Thymus (tissue), 11 donors: ENCODE results near the gene SLC31A1. TPM values are rescaled to one million over a fixed set of nuclear protein-coding genes. Genes with fewer than 3 reads are reported as not detected.

Source experiments
- DNase-seq, 9 donors: peaks; one replicate each; pipeline ENCODE4 v3.0.0-alpha.2; 2013; ENCODE audit warnings: low spot score in 9 of 9, low read depth in 6 of 9, missing footprints in 1 of 9
- H3K27ac ChIP-seq, 2 donors: one replicate each; pipeline ENCODE4 v1.5.1; 2013; ENCODE audit warnings: control low read depth in 1 of 2, low read depth in 1 of 2, low read length in 1 of 2, mild to moderate bottlenecking in 1 of 2, moderate library complexity in 1 of 2
- H3K27me3 ChIP-seq, 2 donors: one replicate each; pipeline ENCODE4 v1.5.1; 2013; ENCODE audit warnings: low read length in 1 of 2; ENCODE audit not compliant: control insufficient read depth in 2 of 2, insufficient read depth in 1 of 2
- H3K36me3 ChIP-seq, 2 donors: one replicate each; pipeline ENCODE4 v1.5.1; 2013; ENCODE audit warnings: low read length in 1 of 2, mild to moderate bottlenecking in 1 of 2, moderate library complexity in 1 of 2; ENCODE audit not compliant: control insufficient read depth in 2 of 2, insufficient read depth in 2 of 2
- H3K4me1 ChIP-seq, 2 donors: one replicate each; pipeline ENCODE4 v1.5.1; 2013; ENCODE audit warnings: low read length in 2 of 2; ENCODE audit not compliant: control insufficient read depth in 2 of 2, insufficient read depth in 2 of 2
- H3K4me3 ChIP-seq, 2 donors: one replicate each; pipeline ENCODE4 v1.5.1; 2013; ENCODE audit warnings: low read length in 2 of 2, control low read depth in 1 of 2, mild to moderate bottlenecking in 1 of 2
- H3K9me3 ChIP-seq, 2 donors: one replicate each; pipeline ENCODE4 v1.5.1; 2013; ENCODE audit warnings: low read length in 1 of 2, mild to moderate bottlenecking in 1 of 2; ENCODE audit not compliant: control insufficient read depth in 2 of 2, insufficient read depth in 1 of 2
- whole genome bisulfite sequencing: extraction: QIAGEN DNeasy Blood & Tissue Kit; methylation state at CpG from one replicate; pipeline ENCODE4 v1.1.7; 2013; 5-methylcytosine and 5-hydroxymethylcytosine counted together
- polyA plus RNA-seq: library from polyadenylated mRNA; stranded (reverse); fragments of 200-250 nt; gene quantifications from one replicate; pipeline ENCODE4 v1.2.3, GENCODE V29; 2013
- total RNA-seq: library from RNA; stranded (reverse); fragments of 120-200 nt; gene quantifications from one replicate; pipeline ENCODE4 v1.2.4, GENCODE V29; 2013
- donor health status: healthy.

SLC31A1 gene
- total and polyA plus RNA-seq, 2 donors: 5.4 to 6.4 TPM

DNA sequence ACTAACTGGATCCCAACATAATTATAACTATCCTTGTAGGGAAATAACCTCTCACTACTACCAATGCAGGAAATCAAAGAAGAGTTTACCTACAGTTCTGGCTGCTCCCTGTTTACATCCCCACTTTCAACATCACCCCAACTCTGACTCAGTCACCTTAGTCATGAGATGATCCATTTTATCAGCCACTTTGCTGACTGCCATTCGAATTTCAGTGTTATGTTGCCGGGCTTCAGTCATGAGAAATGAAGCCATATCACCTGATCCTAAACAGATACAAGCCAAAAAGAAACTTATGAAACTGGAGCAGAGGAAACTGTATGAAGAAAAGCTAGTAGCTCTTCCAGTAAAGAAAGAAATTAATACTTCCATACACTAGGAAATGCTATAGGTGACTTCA, 36.8 kb upstream of the SLC31A1 start:
- H3K27me3 ChIP-seq: no peaks in the 10 kb centered on the region
- no peak overlapping the region for H3K4me3 ChIP-seq
- 98% methylated on average over 2 of the region's 2 CpGs for WGBS
- no peak overlapping the region for H3K27ac ChIP-seq
- no peaks in the 10 kb centered on the region for H3K9me3 ChIP-seq
- DNase-seq: no peak
- no peaks in the 10 kb centered on the region for H3K4me1 ChIP-seq
- peaks cover 53 to 78% of the 10 kb centered on the region in 2 donors for H3K36me3 ChIP-seq

DNA sequence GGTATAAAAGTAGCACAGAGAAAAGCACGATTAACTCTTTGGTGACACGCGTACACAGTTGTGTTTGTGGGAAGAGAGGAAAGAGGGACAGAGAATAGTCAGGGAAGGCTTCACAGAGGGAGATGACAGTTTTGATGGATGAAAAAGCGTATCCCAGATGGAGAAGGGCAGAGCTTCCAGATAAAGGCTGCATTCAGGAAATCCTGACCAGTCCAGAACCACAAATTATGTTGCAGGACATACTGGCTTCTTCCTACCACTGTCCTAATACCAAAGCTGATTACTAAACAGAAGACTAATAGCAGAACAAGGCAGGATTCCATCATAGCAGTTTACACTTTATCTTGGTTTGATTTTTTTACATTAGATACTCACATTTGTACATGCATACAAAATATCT, 36.1 kb upstream of the SLC31A1 start:
- peaks cover 51 to 75% of the 10 kb centered on the region in 2 donors for H3K36me3 ChIP-seq
- no peak for DNase-seq
- no peaks in the 10 kb centered on the region for H3K4me1 ChIP-seq
- H3K27me3 ChIP-seq: no peaks in the 10 kb centered on the region
- H3K27ac ChIP-seq: no peak overlapping the region
- no peaks in the 10 kb centered on the region for H3K9me3 ChIP-seq
- H3K4me3 ChIP-seq: no peak overlapping the region
- WGBS: over 99% methylated on average over 4 of the region's 4 CpGs

DNA sequence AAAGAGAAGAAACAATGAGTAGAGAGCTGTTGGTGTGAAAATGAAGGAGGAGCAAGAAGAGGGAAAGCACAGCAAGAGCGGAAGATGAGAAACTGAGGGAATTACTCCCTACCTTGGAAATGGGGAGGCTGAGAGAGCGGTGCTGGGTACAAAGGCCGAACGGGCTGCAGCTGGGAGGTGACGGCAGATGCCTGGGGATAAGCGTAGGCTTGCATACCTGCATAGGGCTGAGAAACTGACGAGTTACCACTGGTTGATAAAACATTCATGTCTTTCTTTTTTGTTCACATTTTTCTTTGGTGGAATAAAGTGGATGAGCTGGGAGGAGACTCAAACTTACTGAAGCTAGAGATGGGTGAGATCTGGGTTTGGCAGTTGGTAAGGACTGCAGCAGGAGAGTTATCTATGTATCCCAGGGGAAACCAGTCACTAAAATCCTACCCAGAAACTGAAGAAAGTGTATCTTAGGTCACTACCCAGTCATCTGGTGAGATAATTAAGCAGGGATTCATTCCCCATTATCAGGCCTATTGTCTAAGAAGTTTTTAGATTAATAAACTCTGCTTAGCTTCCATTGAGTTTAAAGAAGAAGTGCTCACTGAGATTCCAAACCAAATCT, 35.1 kb upstream of the SLC31A1 start:
- H3K27ac ChIP-seq: no peak overlapping the region
- H3K4me1 ChIP-seq: no peaks in the 10 kb centered on the region
- H3K27me3 ChIP-seq: no peaks in the 10 kb centered on the region
- DNase-seq: no peak
- H3K9me3 ChIP-seq: no peaks in the 10 kb centered on the region
- peaks cover 50 to 75% of the 10 kb centered on the region in 2 donors for H3K36me3 ChIP-seq
- 97% methylated on average over 7 of the region's 7 CpGs for WGBS
- no peak overlapping the region for H3K4me3 ChIP-seq

DNA sequence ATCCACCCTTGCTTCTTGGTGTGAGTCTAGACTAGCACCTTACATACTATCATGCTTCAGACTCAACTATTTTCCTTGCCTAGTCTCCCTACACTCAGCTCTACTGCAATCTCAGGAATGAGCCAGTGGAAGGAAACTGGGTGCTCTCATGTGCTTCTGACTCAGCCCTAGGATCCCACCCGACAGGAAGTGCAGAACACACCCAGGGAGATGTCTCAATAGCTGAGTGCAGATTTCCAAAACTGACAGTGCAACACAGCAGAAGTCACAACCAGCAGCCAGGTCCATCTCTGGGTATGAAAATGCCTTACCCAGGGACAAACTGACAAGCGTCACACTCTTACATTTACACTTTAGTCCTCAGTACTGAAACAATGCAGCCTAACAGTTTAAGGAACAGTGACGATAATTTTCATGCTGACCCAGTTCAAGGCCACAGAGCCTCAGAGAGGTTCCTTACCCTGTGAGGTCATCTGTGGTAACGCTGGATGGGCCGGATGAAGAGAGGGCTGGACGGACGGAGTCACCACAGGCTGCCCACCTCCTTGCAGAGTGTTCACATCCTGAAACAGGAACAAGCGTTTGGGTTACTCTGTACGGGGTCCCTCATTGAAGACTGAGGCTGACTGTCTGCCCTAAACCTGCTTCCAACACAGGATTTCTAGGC, 33.3 kb upstream of the SLC31A1 start:
- DNase-seq: no peak
- Histone ChIP-seq H3K27me3 (no peaks in the 10 kb centered on the region), H3K4me3 (no peak overlapping the region), H3K9me3 (no peaks in the 10 kb centered on the region), H3K36me3 (peaks cover 39 to 64% of the 10 kb centered on the region in 2 donors), H3K27ac (no peak overlapping the region), H3K4me1 (no peaks in the 10 kb centered on the region)
- 99% methylated on average over 9 of the region's 9 CpGs for WGBS

DNA sequence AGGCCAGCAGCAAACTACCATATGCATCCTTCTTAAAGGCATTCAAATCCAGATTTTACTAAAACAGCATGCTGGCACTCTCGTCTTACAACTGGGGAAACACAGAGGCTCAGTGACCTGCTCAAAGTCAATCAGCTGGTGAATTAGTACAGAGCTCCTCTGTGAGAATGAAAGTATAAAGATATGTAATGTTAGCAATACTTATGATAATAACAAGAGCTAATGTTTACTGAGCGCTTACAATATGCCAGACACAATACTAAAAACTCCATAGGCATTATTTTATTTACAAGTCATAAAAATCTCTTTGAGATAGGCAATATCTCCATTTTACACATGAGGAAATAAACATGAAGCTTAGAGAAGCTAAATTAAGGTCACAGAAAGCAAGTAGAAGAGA, 28.9 kb upstream of the SLC31A1 start:
- peaks cover 21 to 47% of the 10 kb centered on the region in 2 donors for H3K36me3 ChIP-seq
- DNase-seq: no peak
- H3K27me3 ChIP-seq: no peaks in the 10 kb centered on the region
- H3K9me3 ChIP-seq: no peaks in the 10 kb centered on the region
- no peak overlapping the region for H3K27ac ChIP-seq
- WGBS: 49% methylated on average over 2 of the region's 2 CpGs
- no peaks in the 10 kb centered on the region for H3K4me1 ChIP-seq
- no peak overlapping the region for H3K4me3 ChIP-seq

DNA sequence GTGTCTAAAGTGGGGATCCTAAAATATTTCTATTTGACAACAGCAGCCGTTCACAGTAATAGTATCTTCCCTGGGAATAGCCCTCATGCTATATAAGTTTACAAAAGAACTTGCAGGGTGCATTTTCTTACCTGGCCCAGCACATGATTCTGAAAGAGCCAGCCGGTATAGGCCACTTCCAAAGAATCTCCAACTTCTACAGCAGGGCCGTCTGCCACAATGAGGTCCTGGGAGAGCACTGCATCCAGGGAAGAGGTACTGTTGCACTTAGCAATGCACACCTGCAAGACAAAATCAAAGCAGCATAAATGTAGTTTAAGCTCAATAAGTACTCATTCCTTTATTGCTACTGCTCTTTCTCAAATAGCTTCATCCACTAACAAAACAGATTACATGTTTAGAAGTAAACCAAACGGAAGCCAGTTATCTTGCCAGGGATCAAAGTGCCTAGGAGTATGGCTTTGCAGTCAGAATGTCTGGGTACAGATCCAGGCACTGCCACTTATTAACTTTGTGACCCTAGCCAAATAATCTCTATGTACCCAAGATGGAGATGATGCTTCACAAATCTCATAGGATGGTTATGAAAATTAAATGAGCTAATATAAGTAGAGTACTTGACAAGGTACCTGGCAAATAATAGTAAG, 21.5 kb upstream of the SLC31A1 start:
- Histone ChIP-seq H3K4me3 (no peak overlapping the region), H3K36me3 (peaks cover 17 to 47% of the 10 kb centered on the region in 2 donors)
- WGBS: 72% methylated on average over 4 of the region's 4 CpGs

DNA sequence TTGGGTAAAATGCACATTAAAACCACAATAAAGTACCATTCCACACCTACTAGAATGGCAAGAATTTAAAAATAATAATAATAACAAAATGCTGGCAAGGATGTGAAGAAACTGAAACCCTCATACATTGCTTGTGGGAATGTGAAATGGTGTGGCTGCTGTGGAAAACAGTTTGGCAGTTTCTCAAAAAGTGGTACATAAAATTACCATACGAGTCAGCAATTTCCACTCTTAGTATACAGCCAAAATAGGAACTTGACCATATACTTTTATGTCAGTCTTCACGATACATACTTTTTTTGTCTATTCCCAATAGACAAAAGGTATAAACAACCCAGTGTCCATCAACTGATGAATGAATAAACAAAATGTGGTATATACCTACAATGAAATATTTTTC, 15.9 kb upstream of the SLC31A1 start:
- no peak for DNase-seq
- no peak overlapping the region for H3K27ac ChIP-seq
- H3K36me3 ChIP-seq: peaks cover 20 to 25% of the 10 kb centered on the region in 2 donors
- no peak overlapping the region for H3K4me3 ChIP-seq
- H3K9me3 ChIP-seq: no peaks in the 10 kb centered on the region
- WGBS: 96% methylated on average over 2 of the region's 2 CpGs
- no peaks in the 10 kb centered on the region for H3K4me1 ChIP-seq
- H3K27me3 ChIP-seq: no peaks in the 10 kb centered on the region

More for the DNA sequence above, 21.5 kb upstream of the SLC31A1 start:
- DNase-seq: no peak
- Histone ChIP-seq H3K9me3 (no peaks in the 10 kb centered on the region), H3K27ac (no peak overlapping the region), H3K4me1 (no peaks in the 10 kb centered on the region), H3K27me3 (no peaks in the 10 kb centered on the region)

DNA sequence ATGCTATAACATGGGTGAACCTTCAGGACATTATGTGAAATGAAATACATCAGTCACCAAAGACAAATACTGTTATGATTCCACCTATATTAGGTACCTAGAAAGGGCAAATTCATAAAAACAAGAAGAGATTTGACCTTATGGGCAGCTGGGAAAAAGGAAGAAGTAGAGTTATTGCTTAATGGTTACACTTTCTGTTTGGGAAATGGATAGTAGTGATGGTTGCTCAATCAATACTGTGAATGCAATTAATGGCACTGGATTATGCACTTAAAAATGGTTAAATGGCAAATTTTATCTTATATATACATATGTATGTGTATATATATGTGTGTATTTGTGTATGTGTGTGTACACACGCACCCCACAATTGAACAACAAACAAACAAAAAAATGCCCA, 15.5 kb upstream of the SLC31A1 start:
- Histone ChIP-seq H3K36me3 (peaks cover 24 to 25% of the 10 kb centered on the region in 2 donors), H3K9me3 (no peaks in the 10 kb centered on the region), H3K27ac (no peak overlapping the region), H3K4me3 (no peak overlapping the region), H3K27me3 (no peaks in the 10 kb centered on the region), H3K4me1 (no peaks in the 10 kb centered on the region)
- DNase-seq: no peak
- WGBS: 100% methylated on average over 1 of the region's 1 CpG

DNA sequence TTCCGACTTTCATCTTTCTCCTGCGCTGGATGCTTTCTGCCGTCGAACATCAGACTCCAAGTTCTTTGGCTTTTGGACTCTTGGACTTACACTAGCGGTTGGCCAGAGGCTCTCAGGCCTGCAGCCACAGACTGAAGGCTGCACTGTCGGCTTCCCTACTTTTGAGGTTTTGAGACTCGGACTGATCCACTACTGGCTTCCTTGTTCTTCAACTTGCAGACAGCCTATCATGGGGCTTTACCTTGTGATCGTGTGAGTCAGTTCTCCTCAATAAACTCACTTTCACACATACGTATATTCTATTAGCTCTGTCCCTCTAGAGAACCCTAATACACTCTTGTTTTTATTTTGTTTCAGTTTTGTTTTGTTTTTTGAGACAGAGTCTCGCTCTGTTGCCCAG, 10.5 kb upstream of the SLC31A1 start:
- Histone ChIP-seq H3K9me3 (no peaks in the 10 kb centered on the region), H3K27ac (no peak overlapping the region), H3K27me3 (no peaks in the 10 kb centered on the region), H3K4me3 (no peak overlapping the region), H3K4me1 (no peaks in the 10 kb centered on the region), H3K36me3 (peaks cover 17 to 29% of the 10 kb centered on the region in 2 donors)
- WGBS: 97% methylated on average over 10 of the region's 10 CpGs
- DNase-seq: no peak
